IPS DF 19.7 (cell line): Measurements from ENCODE around the gene DIP2C.
"Not testable (repeated sequence)": the region's sequence is repeated elsewhere in the genome, so short reads cannot be mapped to it uniquely, and the experiment has no call there.

Source experiments
- DNase-seq: peaks from one replicate; pipeline ENCODE4 v3.0.0-alpha.2; 2013; ENCODE audit warnings: low read depth, low spot score

Gene DIP2C

GRCh38 chr10:534047-534566 is 155.4 kb downstream of the DIP2C start:
- DNase-seq: no peak

DNA sequence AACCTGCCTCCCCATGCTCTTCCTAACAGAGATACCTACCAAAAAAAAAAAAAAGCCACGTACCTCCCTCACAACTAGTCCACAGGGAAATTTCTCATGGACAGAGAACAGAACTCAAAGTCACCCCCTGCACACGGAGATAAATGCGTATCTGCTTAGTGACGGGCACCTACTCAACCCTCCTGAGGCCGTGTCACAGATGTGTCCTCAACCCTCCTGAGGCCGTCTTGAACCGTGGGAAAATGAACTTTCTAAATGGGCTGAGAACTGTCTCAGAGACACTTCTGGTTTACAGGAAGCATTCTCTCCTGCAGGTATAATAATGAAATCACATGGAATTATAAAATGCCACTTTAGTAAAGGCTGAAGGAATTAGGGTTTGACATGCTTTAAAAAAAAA is 155.9 kb downstream of the DIP2C start:
- DNase-seq: no peak

DNA sequence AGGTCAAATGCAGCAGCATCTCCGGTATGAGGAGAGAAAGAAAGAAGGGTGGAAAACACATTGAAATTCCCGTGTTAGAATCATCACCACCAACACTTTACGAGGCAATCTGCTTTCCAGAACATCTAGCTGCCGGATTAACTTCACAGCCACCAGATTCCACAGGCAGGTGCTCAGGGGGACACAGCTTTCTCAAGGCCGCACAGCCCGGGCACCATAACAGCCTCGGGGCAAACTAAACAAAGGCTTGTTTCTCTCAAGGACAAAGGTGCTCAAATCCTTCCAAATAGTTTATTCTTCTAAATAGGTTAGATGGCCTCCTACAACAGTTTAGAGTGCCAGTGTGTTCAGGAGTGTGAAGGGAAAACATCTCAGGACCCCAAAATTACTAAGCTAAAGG is 156.3 kb downstream of the DIP2C start:
- no peak for DNase-seq

DNA sequence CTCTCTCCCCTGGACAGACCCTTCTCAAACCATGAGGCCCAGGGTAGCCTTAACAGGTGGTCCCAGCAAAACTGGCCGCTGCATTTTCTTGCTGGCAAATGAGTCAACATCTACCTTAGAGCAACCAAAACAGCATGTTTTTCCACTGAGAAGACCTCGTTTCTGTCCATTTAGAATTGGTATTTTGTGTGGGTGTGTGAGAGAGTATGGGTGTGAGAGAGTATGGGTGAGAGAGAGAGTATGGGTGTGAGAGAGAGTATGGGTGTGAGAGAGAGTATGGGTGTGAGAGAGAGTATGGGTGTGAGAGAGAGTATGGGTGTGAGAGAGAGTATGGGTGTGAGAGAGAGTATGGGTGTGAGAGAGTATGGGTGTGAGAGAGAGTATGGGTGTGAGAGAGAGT is 157.1 kb downstream of the DIP2C start:
- DNase-seq: not testable (repeated sequence)

- no peak for DNase-seq
Observed at GRCh38 chr10:531541-531940, 157.9 kb downstream of the DIP2C start.

GRCh38 chr10:530717-531116 is 158.8 kb downstream of the DIP2C start:
- DNase-seq: no peak

DNA sequence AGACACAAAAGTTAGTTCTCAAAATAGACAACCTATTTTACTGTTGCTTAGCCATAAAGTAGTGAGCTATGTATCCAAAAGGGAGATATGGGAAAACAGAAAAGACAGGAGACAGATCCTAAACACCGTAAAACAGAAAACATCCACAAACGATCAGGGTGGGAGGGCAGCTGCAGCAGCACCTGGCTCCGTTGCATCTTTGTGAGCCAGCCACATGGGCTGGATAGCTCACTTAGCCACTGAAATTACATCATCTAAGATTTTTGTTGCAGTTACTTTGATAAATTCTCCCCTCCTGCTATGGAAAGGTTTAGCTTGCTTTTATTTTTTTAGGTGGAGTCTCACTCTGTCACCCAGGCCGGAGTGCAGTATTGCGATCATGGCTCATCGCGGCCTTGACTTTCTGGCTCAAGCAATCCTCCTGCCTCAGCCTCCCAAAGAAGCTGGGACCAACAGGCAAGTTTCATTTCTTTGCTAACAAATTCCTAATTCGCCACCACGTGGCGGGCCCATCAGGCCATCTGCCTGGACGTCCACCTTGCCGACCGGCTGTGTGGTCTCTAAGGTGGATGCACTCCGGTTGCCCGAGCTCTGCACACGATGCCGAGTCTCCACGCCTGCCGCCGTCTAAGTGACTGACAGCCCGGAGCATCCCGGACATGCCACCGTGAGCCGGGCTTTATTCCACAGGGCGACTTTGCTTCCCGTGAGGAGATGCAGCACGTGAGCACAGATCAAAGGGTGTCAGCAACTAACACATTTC is 159.8 kb downstream of the DIP2C start:
- no peak for DNase-seq

DNA sequence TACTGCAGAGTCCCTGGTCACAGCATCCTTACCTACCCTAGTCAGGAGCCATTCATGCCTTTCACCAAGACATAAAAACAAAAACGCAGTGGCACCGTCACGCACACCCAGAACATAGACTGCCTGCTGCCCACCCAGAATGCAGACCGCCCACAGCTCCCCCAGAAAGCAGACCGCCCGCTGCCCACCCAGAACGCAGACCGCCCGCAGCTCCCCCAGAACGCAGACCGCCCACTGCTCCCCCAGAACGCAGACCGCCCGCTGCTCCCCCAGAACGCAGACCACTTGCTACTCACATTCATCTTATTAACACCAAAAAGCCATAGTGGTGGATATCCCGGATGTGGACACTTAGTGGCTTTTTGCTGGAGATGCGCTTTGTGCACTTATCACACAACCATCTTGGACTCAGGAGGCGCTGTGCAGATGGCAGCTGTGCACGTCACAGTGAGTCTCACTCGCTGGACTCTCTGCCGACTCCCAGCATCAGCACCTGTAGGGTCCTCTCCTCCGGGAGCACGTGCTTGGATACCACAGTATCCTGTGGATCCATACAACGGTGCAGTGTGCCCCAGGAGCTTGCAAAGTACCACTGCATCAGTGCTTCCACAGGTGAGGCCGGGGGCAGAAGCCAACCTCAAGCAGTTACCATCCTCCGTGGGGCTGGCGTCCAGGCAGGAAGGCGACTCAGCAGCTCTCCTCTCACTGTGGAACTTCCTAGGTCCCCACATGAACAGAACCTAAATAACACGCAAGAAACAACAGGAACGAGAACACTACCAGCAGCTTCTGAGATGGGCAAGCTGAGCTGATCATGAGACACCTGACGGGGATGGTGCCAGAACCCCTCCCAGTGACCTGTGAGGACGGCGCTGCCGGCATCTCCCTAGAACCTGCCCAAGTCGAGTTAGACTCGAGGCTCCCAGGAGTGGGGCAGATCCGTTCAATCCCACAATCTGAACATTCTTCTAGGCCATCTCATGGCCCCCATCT is 161.0 kb downstream of the DIP2C start:
- no peak for DNase-seq

- no peak for DNase-seq
Observed at GRCh38 chr10:527416-527815, 162.1 kb downstream of the DIP2C start.

GRCh38 chr10:526651-527312 is 162.7 kb downstream of the DIP2C start:
- peak; percentile 9 for DNase-seq

- no peak for DNase-seq
Observed at GRCh38 chr10:525565-526315, 163.7 kb downstream of the DIP2C start.

DNA sequence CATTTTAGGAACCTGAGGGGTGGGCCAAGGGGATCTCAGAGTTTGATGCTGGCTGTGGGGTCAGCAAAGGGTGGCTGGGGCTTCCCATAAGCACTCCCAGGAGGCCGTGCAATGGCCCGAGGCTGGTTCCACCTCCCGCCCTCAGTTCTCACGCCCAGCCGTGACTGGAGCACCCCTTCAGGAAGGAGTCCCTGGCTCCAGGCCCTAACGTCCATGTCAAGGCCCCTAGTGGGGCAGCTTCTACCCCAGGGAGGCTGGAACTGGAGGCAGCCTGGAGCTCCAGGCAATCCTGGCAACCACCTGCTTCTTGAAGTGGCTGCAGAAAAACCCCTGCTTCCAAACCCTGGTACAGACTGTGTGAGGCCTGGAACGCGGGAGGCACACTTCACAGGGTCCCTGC is 165.5 kb downstream of the DIP2C start:
- DNase-seq: no peak

- DNase-seq: no peak
Observed at GRCh38 chr10:522350-522749, 167.1 kb downstream of the DIP2C start.

- no peak for DNase-seq
Observed at GRCh38 chr10:521261-522250, 167.9 kb downstream of the DIP2C start.

- no peak for DNase-seq
Observed at GRCh38 chr10:520402-520787, 169.1 kb downstream of the DIP2C start.

- DNase-seq: no peak
Observed at GRCh38 chr10:519716-520401, 169.6 kb downstream of the DIP2C start.

DNA sequence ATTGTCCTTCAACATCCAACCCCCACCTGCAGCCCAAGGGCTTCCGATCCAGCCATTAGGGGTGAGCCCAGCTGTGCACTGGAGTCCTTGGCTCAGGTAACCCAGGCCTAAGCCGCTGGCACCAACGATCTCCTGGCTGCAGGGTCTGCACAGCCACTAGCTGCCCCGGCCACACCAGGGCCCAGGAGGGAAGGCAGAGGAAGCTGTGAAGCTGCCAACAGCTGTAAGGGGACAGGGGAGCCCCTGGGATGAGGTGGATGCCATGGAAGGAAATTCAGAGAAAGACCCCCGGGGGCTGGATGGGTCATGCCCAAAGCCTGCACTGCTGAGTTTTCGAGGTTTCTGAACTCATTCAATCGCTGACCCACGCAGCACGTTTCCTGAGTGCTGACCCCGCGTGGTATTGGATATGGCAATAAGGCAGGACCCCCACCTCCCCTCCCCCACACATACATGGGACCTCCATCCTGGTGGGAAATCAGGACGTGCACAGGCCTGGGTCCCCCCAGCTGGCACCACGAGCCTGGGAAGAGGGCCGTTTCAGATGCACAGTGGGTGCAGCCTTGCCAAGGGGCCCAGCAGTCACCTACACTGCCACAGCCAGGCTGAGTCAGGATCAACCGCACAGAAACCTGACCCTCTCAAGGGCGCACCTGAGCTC is 170.3 kb downstream of the DIP2C start:
- DNase-seq: no peak

DNA sequence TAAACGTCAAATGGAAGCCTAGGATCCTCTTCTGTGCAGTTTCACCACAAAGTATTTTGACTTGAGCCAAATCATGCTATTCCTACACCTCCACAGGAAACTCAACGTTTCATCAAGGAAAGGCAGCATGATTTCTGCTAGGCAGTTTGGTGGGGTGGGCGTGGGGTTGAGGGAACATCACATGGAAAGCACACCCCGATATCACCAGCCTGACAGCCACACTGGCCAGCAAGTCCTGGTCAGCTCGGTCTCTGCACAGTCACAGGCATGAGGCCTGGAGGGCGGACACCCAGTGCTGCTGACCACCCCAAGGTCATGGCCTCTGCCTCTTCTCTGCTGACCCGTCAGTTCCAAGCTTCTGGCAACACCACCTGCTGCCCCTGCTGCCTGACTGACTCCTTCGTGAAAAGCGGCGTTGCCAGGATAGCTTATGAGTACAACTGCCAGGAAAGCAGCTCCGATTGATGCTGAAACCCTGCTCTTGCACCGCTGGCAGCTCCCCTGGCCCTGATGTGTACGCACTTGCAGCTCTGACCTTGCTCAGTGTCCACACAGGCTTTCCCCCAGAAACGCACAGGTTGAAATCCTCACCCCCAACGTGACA is 171.5 kb downstream of the DIP2C start:
- DNase-seq: no peak
